GM12891 (cell line): ENCODE data around the gene KRI1.

Source experiments
- POLR2A ChIP-seq: IDR thresholded peaks from 2 replicates; pipeline ENCODE4 v1.6.1; 2011; ENCODE audit warnings: low read depth, low read length, control low read depth
- POLR2AphosphoS5 ChIP-seq: IDR thresholded peaks from 2 replicates; pipeline ENCODE4 v1.6.1; 2011; ENCODE audit warnings: low read depth, low read length, control low read depth
- SPI1 ChIP-seq: IDR thresholded peaks from 2 replicates; pipeline ENCODE4 v1.6.1; 2011; ENCODE audit warnings: low read depth, low read length, control low read depth
- TAF1 ChIP-seq: IDR thresholded peaks from 2 replicates; pipeline ENCODE4 v1.6.1; 2011; ENCODE audit warnings: low read depth, low read length, control low read depth

GRCh38 chr19:10514211-10515145 lies 51.3 kb downstream of the KRI1 start:
- no peak for TF ChIP-seq POLR2A
- no peak for TF ChIP-seq TAF1
- TF ChIP-seq POLR2AphosphoS5, result no peak
- TF ChIP-seq SPI1, result no peak
